Panc1 (cell line): ENCODE measurements around the gene MYRFL.

Experiments
- POLR2AphosphoS5 ChIP-seq: IDR thresholded peaks from 2 replicates; pipeline ENCODE4 v1.6.1; 2012; ENCODE audit warnings: mild to moderate bottlenecking, low read depth, low read length, moderate library complexity
- TCF7L2 ChIP-seq: IDR thresholded peaks from 2 replicates; pipeline ENCODE4 v1.6.1; 2011; ENCODE audit warnings: mild to moderate bottlenecking, low read depth, low read length, inconsistent platforms
- TF ChIP-seq, protein P1 (sequence below): fragments of 450-650 bp; IDR thresholded peaks from 2 replicates; pipeline ENCODE4 v1.5.1; 2017; ENCODE audit warnings: mild to moderate bottlenecking
- TF ChIP-seq, protein P2 (sequence below), 2 experiments: IDR thresholded peaks; 2 replicates each; pipeline ENCODE4 v1.6.1; 2011 to 2012; ENCODE audit warnings: low read depth in 2 of 2, control low read depth in 1 of 2, low read length in 1 of 2, mild to moderate bottlenecking in 1 of 2, moderate library complexity in 1 of 2; ENCODE audit not compliant: insufficient read depth in 1 of 2

- TF ChIP-seq, protein P1, sequence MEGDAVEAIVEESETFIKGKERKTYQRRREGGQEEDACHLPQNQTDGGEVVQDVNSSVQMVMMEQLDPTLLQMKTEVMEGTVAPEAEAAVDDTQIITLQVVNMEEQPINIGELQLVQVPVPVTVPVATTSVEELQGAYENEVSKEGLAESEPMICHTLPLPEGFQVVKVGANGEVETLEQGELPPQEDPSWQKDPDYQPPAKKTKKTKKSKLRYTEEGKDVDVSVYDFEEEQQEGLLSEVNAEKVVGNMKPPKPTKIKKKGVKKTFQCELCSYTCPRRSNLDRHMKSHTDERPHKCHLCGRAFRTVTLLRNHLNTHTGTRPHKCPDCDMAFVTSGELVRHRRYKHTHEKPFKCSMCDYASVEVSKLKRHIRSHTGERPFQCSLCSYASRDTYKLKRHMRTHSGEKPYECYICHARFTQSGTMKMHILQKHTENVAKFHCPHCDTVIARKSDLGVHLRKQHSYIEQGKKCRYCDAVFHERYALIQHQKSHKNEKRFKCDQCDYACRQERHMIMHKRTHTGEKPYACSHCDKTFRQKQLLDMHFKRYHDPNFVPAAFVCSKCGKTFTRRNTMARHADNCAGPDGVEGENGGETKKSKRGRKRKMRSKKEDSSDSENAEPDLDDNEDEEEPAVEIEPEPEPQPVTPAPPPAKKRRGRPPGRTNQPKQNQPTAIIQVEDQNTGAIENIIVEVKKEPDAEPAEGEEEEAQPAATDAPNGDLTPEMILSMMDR, result no peak
- TF ChIP-seq POLR2AphosphoS5, result no peak
- TF ChIP-seq, protein P2, sequence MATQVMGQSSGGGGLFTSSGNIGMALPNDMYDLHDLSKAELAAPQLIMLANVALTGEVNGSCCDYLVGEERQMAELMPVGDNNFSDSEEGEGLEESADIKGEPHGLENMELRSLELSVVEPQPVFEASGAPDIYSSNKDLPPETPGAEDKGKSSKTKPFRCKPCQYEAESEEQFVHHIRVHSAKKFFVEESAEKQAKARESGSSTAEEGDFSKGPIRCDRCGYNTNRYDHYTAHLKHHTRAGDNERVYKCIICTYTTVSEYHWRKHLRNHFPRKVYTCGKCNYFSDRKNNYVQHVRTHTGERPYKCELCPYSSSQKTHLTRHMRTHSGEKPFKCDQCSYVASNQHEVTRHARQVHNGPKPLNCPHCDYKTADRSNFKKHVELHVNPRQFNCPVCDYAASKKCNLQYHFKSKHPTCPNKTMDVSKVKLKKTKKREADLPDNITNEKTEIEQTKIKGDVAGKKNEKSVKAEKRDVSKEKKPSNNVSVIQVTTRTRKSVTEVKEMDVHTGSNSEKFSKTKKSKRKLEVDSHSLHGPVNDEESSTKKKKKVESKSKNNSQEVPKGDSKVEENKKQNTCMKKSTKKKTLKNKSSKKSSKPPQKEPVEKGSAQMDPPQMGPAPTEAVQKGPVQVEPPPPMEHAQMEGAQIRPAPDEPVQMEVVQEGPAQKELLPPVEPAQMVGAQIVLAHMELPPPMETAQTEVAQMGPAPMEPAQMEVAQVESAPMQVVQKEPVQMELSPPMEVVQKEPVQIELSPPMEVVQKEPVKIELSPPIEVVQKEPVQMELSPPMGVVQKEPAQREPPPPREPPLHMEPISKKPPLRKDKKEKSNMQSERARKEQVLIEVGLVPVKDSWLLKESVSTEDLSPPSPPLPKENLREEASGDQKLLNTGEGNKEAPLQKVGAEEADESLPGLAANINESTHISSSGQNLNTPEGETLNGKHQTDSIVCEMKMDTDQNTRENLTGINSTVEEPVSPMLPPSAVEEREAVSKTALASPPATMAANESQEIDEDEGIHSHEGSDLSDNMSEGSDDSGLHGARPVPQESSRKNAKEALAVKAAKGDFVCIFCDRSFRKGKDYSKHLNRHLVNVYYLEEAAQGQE (IDR thresholded peaks at IDR 0.05; ENCODE audit: insufficient read depth in 1 of 2, low read depth in 2 of 2, low read length in 1 of 2), result no peak
- no peak for TF ChIP-seq TCF7L2
Measured at GRCh38 chr12:69905801-69906200, 80.8 kb downstream of the MYRFL start.
